BE2C (cell line): ENCODE results near the gene LCE1A.

Experiments
- DNase-seq: peaks from one replicate; pipeline ENCODE4 v3.0.0-alpha.2; 2020
- H3K27me3 ChIP-seq: fragments of 250-450 bp; sonication (Bioruptor Pico); 2 replicates; pipeline ENCODE4 v1.5.1; 2020; ENCODE audit warnings: mild to moderate bottlenecking
- H3K36me3 ChIP-seq: fragments of 250-450 bp; sonication (Bioruptor Pico); 2 replicates; pipeline ENCODE4 v1.5.1; 2020; ENCODE audit warnings: mild to moderate bottlenecking
- H3K4me1 ChIP-seq: fragments of 250-450 bp; sonication (Bioruptor Pico); 2 replicates; pipeline ENCODE4 v1.5.1; 2020
- H3K4me3 ChIP-seq: 2 replicates; pipeline ENCODE4 v1.5.1; 2011; ENCODE audit warnings: low read depth, low read length
- H3K9me3 ChIP-seq: fragments of 250-450 bp; sonication (Bioruptor Pico); 2 replicates; pipeline ENCODE4 v1.5.1; 2020
- CTCF ChIP-seq: IDR thresholded peaks from 2 replicates; pipeline ENCODE4 v1.5.1; 2012; ENCODE audit warnings: mild to moderate bottlenecking, low read depth, low read length

LCE1A gene

GRCh38 chr1:152824964-152825363 lies 2.3 kb upstream of the LCE1A start:
- TF ChIP-seq CTCF = no peak
- Histone ChIP-seq H3K4me3 (no peak overlapping the region), H3K9me3 (no peaks in the 10 kb centered on the region)

GRCh38 chr1:152836870-152837269 lies 9.6 kb downstream of the LCE1A start:
- H3K27me3 ChIP-seq = no peaks in the 10 kb centered on the region
- H3K9me3 ChIP-seq = no peaks in the 10 kb centered on the region
- H3K4me3 ChIP-seq = no peak overlapping the region
- TF ChIP-seq CTCF = no peak
- no peaks in the 10 kb centered on the region for H3K4me1 ChIP-seq
- no peaks in the 10 kb centered on the region for H3K36me3 ChIP-seq
- DNase-seq = no peak

More at GRCh38 chr1:152824964-152825363, 2.3 kb upstream of the LCE1A start:
- H3K36me3 ChIP-seq = no peaks in the 10 kb centered on the region
- H3K27me3 ChIP-seq = no peaks in the 10 kb centered on the region
- DNase-seq = no peak
- no peaks in the 10 kb centered on the region for H3K4me1 ChIP-seq

GRCh38 chr1:152842556-152842955 lies 15.3 kb downstream of the LCE1A start, which contains the start of gene LCE6A:
Gene LCE6A, plus strand, starts transcription at chr1:152842856. Its CDS starts 665 bp downstream, at chr1:152843521.
- DNase-seq = no peak
- Histone ChIP-seq H3K9me3 (no peaks in the 10 kb centered on the region), H3K27me3 (no peaks in the 10 kb centered on the region), H3K4me3 (no peak within 1 kb of the TSS), H3K4me1 (no peaks in the 10 kb centered on the region), H3K36me3 (no peaks in the 10 kb centered on the region)
- no peak for TF ChIP-seq CTCF

- H3K9me3 ChIP-seq = no peaks in the 10 kb centered on the region
- no peak overlapping the region for H3K4me3 ChIP-seq
- H3K27me3 ChIP-seq = no peaks in the 10 kb centered on the region
- no peaks in the 10 kb centered on the region for H3K4me1 ChIP-seq
- H3K36me3 ChIP-seq = no peaks in the 10 kb centered on the region
- no peak for DNase-seq
- TF ChIP-seq CTCF = no peak
These were observed 28.4 kb downstream of the LCE1A start for GRCh38 chr1:152855661-152856060.

- no peak overlapping the region for H3K4me3 ChIP-seq
- H3K9me3 ChIP-seq = no peaks in the 10 kb centered on the region
- TF ChIP-seq CTCF = no peak
- no peaks in the 10 kb centered on the region for H3K36me3 ChIP-seq
- no peaks in the 10 kb centered on the region for H3K27me3 ChIP-seq
- no peaks in the 10 kb centered on the region for H3K4me1 ChIP-seq
- DNase-seq = no peak
These were observed 30.8 kb downstream of the LCE1A start for GRCh38 chr1:152858062-152858461.

GRCh38 chr1:152859696-152860095 lies 32.4 kb downstream of the LCE1A start, which contains the start of gene LCE7A:
Gene LCE7A, plus strand, starts transcription at chr1:152859996. Its CDS starts 702 bp downstream, at chr1:152860698.
- no peaks in the 10 kb centered on the region for H3K9me3 ChIP-seq
- H3K4me3 ChIP-seq = no peak within 1 kb of the TSS
- no peak for DNase-seq
- no peaks in the 10 kb centered on the region for H3K4me1 ChIP-seq
- H3K27me3 ChIP-seq = no peaks in the 10 kb centered on the region
- TF ChIP-seq CTCF = no peak
- no peaks in the 10 kb centered on the region for H3K36me3 ChIP-seq
